PC-3 (cell line): ENCODE measurements around the gene LRP11. TPM values are rescaled to one million over a fixed set of nuclear protein-coding genes. Genes with fewer than 3 reads are reported as not detected.
"Not testable (repeated sequence)": the region's sequence is repeated elsewhere in the genome, so short reads cannot be mapped to it uniquely, and the experiment has no call there.

Source experiments
- ATAC-seq: fragments of 200-7000 bp; cut with Tn5 transposase; 2 replicates; pipeline ENCODE4 v1.9.1; 2020; ENCODE audit warnings: mild to moderate bottlenecking, moderate library complexity
- BruUV-seq: library from RNA; stranded (reverse); fragments of 400-500 nt; replicated peaks from 2 replicates; lab custom pipeline; 2021; lab: Mats Ljungman, UMichigan
- CTCF ChIA-PET: fragments of 300-600 bp; sonication (Branson Sonifier 250); formaldehyde crosslinking; loops from one replicate; lab custom pipeline; 2022; ENCODE audit warnings: antibody characterized with exemption; lab: Charles Lee
- POLR2A ChIA-PET: fragments of 300-600 bp; sonication (Branson Sonifier 250); formaldehyde crosslinking; loops from one replicate; lab custom pipeline; 2022; ENCODE audit warnings: antibody characterized with exemption; ENCODE audit not compliant: unreplicated experiment; lab: Charles Lee
- DNase-seq: peaks from one replicate; pipeline ENCODE4 v3.0.0-alpha.2; 2015
- H2AFZ ChIP-seq: fragments of 300-600 bp; sonication (generic); 2 replicates; pipeline ENCODE4 v1.6.0; 2016; ENCODE audit warnings: antibody characterized with exemption, low read length
- H3F3A ChIP-seq: fragments of 300-600 bp; sonication (generic); one replicate; pipeline ENCODE4 v1.6.0; 2017; ENCODE audit warnings: antibody characterized with exemption, low read length, control low read depth, mild to moderate bottlenecking; ENCODE audit not compliant: unreplicated experiment
- H3K27ac ChIP-seq: fragments of 300-600 bp; sonication (generic); 2 replicates; pipeline ENCODE4 v1.5.1; 2016; ENCODE audit warnings: mild to moderate bottlenecking, low read length
- H3K27me3 ChIP-seq: fragments of 300-600 bp; sonication (generic); 2 replicates; pipeline ENCODE4 v1.6.1; 2016; ENCODE audit warnings: low read length, mixed read lengths
- H3K36me3 ChIP-seq: fragments of 300-600 bp; sonication (generic); 2 replicates; pipeline ENCODE4 v1.6.1; 2016; ENCODE audit warnings: low read depth, mixed run types, low read length, mixed read lengths
- H3K4me1 ChIP-seq: fragments of 300-600 bp; sonication (generic); 2 replicates; pipeline ENCODE4 v1.5.1; 2016; ENCODE audit warnings: low read length; ENCODE audit not compliant: insufficient read depth
- H3K4me2 ChIP-seq: fragments of 300-600 bp; sonication (generic); 2 replicates; pipeline ENCODE4 v1.6.0; 2016; ENCODE audit warnings: low read length
- H3K4me3 ChIP-seq: fragments of 300-600 bp; sonication (generic); 2 replicates; pipeline ENCODE4 v1.5.1; 2016; ENCODE audit warnings: mild to moderate bottlenecking, low read length, mixed read lengths
- H3K79me2 ChIP-seq: fragments of 300-600 bp; sonication (generic); 2 replicates; pipeline ENCODE4 v1.6.1; 2017; ENCODE audit warnings: low read length, mixed read lengths
- H3K9ac ChIP-seq: fragments of 300-600 bp; sonication (generic); 2 replicates; pipeline ENCODE4 v1.6.0; 2016; ENCODE audit warnings: mild to moderate bottlenecking, low read length
- H3K9me2 ChIP-seq: fragments of 300-600 bp; sonication (generic); replicated peaks from 2 replicates; pipeline ENCODE4 v1.6.1; 2016; ENCODE audit warnings: mixed run types, low read length, mixed read lengths
- H3K9me3 ChIP-seq: fragments of 300-600 bp; sonication (generic); 2 replicates; pipeline ENCODE4 v1.6.1; 2016; ENCODE audit warnings: low read length, mixed read lengths
- H4K20me1 ChIP-seq: fragments of 300-600 bp; sonication (generic); 2 replicates; pipeline ENCODE4 v1.6.1; 2016; ENCODE audit warnings: low read length, mixed read lengths
- EZH2 ChIP-seq: fragments of 300-600 bp; sonication (generic); IDR thresholded peaks from one replicate; pipeline ENCODE4 v1.6.1; 2017; ENCODE audit warnings: antibody characterized with exemption, mild to moderate bottlenecking, low read length; ENCODE audit not compliant: unreplicated experiment
- EZH2phosphoT487 ChIP-seq: fragments of 300-600 bp; sonication (generic); IDR thresholded peaks from 2 replicates; pipeline ENCODE4 v1.6.1; 2018; ENCODE audit warnings: mild to moderate bottlenecking, antibody characterized with exemption, low read length, borderline replicate concordance
- intact Hi-C: fragments of 100-400 bp; cut with micrococcal nuclease; formaldehyde crosslinking; loops from 2 replicates; pipeline ENCODE4 v1.9.0; 2023
- total RNA-seq: library from RNA; depleted of rRNA; stranded (reverse); fragments of >200 nt; gene quantifications from 2 replicates; pipeline ENCODE4 v1.2.3, GENCODE V29; 2014
- TF ChIP-seq, protein P1 (sequence below): fragments of 300-600 bp; sonication (generic); conservative IDR thresholded peaks from 2 replicates; pipeline ENCODE4 v1.5.1; 2017; ENCODE audit warnings: antibody characterized with exemption, low read depth, mild to moderate bottlenecking, low read length

Gene LRP11
- total RNA-seq, 1 experiment from 2014 or later, result 32.0 TPM

- H3K4me1 ChIP-seq, result peaks cover 63% of the 10 kb centered on the region
- peak overlapping the region; percentile 78 for H3K9ac ChIP-seq
- no peaks in the 10 kb centered on the region for H4K20me1 ChIP-seq
- peak; percentile 47 for DNase-seq
- TSS peak; percentile 45 for BruUV-seq
- H3K4me2 ChIP-seq, result peak overlapping the region; percentile 96
- ATAC-seq, result peak; percentile 9
- peak overlapping the region; percentile 97 for H3K27ac ChIP-seq
- ChIA-PET CTCF (interaction anchor here (1.7 kb wide), 1 partner anchor 15 kb away, joined by 6 read pairs; no protein-coding TSS in a partner anchor), POLR2A (interaction anchor here (0.6 kb wide), 1 partner anchor 15 kb away, joined by 5 read pairs; no protein-coding TSS in a partner anchor)
- H3K9me3 ChIP-seq, result no peaks in the 10 kb centered on the region
- H3K36me3 ChIP-seq, result no peaks in the 10 kb centered on the region; the same call in 1 of the 2 replicates
- peaks cover 73% of the 10 kb centered on the region for H3K79me2 ChIP-seq
- peak overlapping the region; percentile 64 for H3K4me3 ChIP-seq
- no peak overlapping the region for H2AFZ ChIP-seq
- peaks cover 27% of the 10 kb centered on the region for H3F3A ChIP-seq
- H3K27me3 ChIP-seq, result no peaks in the 10 kb centered on the region
- H3K9me2 ChIP-seq, result no peaks in the 10 kb centered on the region
- intact Hi-C loops, result loop anchor here (1.0 kb wide), 2 partner anchors 8 kb away; no protein-coding TSS in a partner anchor
- TF ChIP-seq, protein P1, sequence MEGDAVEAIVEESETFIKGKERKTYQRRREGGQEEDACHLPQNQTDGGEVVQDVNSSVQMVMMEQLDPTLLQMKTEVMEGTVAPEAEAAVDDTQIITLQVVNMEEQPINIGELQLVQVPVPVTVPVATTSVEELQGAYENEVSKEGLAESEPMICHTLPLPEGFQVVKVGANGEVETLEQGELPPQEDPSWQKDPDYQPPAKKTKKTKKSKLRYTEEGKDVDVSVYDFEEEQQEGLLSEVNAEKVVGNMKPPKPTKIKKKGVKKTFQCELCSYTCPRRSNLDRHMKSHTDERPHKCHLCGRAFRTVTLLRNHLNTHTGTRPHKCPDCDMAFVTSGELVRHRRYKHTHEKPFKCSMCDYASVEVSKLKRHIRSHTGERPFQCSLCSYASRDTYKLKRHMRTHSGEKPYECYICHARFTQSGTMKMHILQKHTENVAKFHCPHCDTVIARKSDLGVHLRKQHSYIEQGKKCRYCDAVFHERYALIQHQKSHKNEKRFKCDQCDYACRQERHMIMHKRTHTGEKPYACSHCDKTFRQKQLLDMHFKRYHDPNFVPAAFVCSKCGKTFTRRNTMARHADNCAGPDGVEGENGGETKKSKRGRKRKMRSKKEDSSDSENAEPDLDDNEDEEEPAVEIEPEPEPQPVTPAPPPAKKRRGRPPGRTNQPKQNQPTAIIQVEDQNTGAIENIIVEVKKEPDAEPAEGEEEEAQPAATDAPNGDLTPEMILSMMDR, result no peak
- TF ChIP-seq EZH2phosphoT487 (no peak), EZH2 (no peak)
Measured at GRCh38 chr6:149855741-149856140, 8.4 kb downstream of the LRP11 start.

GRCh38 chr6:149855040-149855654 is 9.0 kb downstream of the LRP11 start:
- Histone ChIP-seq H3K27me3 (no peaks in the 10 kb centered on the region), H4K20me1 (no peaks in the 10 kb centered on the region), H3K9ac (peak overlapping the region; percentile 78), H3F3A (peaks cover 27% of the 10 kb centered on the region), H3K4me1 (peaks cover 62% of the 10 kb centered on the region), H3K4me2 (peak overlapping the region; percentile 96), H2AFZ (no peak overlapping the region), H3K9me2 (no peaks in the 10 kb centered on the region), H3K4me3 (peak overlapping the region; percentile 64), H3K9me3 (no peaks in the 10 kb centered on the region), H3K36me3 (no peaks in the 10 kb centered on the region; the same call in 1 of the 2 replicates), H3K27ac (peak overlapping the region; percentile 97), H3K79me2 (peaks cover 69% of the 10 kb centered on the region)
- intact Hi-C loops, result loop anchor here (1.0 kb wide), 2 partner anchors 8 kb away; no protein-coding TSS in a partner anchor
- DNase-seq (peak; percentile 93), ATAC-seq (peak; percentile 73)
- no TSS peak for BruUV-seq
- ChIA-PET POLR2A (no interaction called here), CTCF (interaction anchor here (1.7 kb wide), 1 partner anchor 15 kb away, joined by 6 read pairs; no protein-coding TSS in a partner anchor)
- TF ChIP-seq EZH2 (no peak), EZH2phosphoT487 (no peak)

- H3F3A ChIP-seq, result peaks cover 27% of the 10 kb centered on the region
- H3K27ac ChIP-seq, result peak overlapping the region; percentile 97
- no peak overlapping the region for H2AFZ ChIP-seq
- no peak for TF ChIP-seq EZH2
- TF ChIP-seq, protein P1, result no peak
- no peak for TF ChIP-seq EZH2phosphoT487
- H3K79me2 ChIP-seq, result peaks cover 63% of the 10 kb centered on the region
- H3K27me3 ChIP-seq, result no peaks in the 10 kb centered on the region
- BruUV-seq, result no TSS peak
- ATAC-seq (peak; percentile 38), DNase-seq (peak; percentile 75)
- no peaks in the 10 kb centered on the region for H4K20me1 ChIP-seq
- no peaks in the 10 kb centered on the region; the same call in 1 of the 2 replicates for H3K36me3 ChIP-seq
- peaks cover 60% of the 10 kb centered on the region for H3K4me1 ChIP-seq
- H3K4me2 ChIP-seq, result peak overlapping the region; percentile 96
- ChIA-PET POLR2A (interaction anchor here (0.5 kb wide), 1 partner anchor 136 kb away, joined by 3 read pairs; the partner anchor contains the start of gene LATS1), CTCF (no interaction called here)
- H3K9me3 ChIP-seq, result no peaks in the 10 kb centered on the region
- H3K9me2 ChIP-seq, result no peaks in the 10 kb centered on the region
- intact Hi-C loops, result no loop called here
- H3K4me3 ChIP-seq, result peak overlapping the region; percentile 64
- H3K9ac ChIP-seq, result peak overlapping the region; percentile 78
Measured at GRCh38 chr6:149854532-149854931, 9.6 kb downstream of the LRP11 start.

DNA sequence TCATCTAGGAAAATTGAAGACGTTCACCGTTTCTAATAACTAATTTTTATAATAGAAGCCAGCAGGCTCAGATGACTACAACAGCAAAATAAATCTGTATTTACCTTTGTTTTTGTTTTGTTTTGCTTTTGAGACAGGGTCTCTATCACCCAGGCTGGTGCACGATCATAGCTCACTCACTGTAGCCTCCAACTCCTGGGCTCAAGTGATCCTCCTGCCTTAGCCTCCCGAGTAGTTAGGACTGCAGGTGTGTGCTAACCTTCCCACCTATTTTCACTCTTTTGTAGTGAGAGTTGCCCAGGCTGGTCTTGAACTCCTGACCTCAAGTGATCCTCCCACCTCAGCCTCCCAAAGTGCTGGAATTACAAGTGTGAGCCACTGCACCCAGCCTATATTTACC is 10.1 kb downstream of the LRP11 start:
- POLR2A ChIA-PET, result not testable (repeated sequence)

More for the DNA sequence above, 10.1 kb downstream of the LRP11 start:
- CTCF ChIA-PET, H2AFZ ChIP-seq, H3K9me3 ChIP-seq, H3K9me2 ChIP-seq, H3K36me3 ChIP-seq, BruUV-seq, H3K27me3 ChIP-seq, intact Hi-C loops, H4K20me1 ChIP-seq, DNase-seq, ATAC-seq: not testable (repeated sequence)
- peak overlapping the region; percentile 97 for H3K27ac ChIP-seq
- H3K79me2 ChIP-seq, result peaks cover 59% of the 10 kb centered on the region
- peaks cover 27% of the 10 kb centered on the region for H3F3A ChIP-seq
- H3K4me3 ChIP-seq, result peak overlapping the region; percentile 64; the same call in 1 of the 2 replicates
- H3K4me1 ChIP-seq, result peaks cover 59% of the 10 kb centered on the region
- H3K9ac ChIP-seq, result peak overlapping the region; percentile 78; the same call in 1 of the 2 replicates
- H3K4me2 ChIP-seq, result peak overlapping the region; percentile 96
